HG03469 (cell line): Measurements from ENCODE around the gene MKX.

Source experiments
- ATAC-seq: cut with Tn5 transposase; IDR thresholded peaks from one replicate; pipeline ENCODE4 v1.9.1; 2021; ENCODE audit warnings: mild to moderate bottlenecking, moderate library complexity, moderate number of reproducible peaks; ENCODE audit not compliant: unreplicated experiment

MKX gene

GRCh38 chr10:27742195-27743011 lies 3.2 kb downstream of the MKX start:
- peak; percentile 93 for ATAC-seq

GRCh38 chr10:27741173-27742091 lies 4.2 kb downstream of the MKX start:
- no peak for ATAC-seq

GRCh38 chr10:27736396-27736795 lies 9.2 kb downstream of the MKX start:
- ATAC-seq: no peak

- ATAC-seq: no peak
These were observed 15.6 kb downstream of the MKX start for GRCh38 chr10:27730041-27730440.

- ATAC-seq: no peak
These were observed 17.3 kb downstream of the MKX start for GRCh38 chr10:27728338-27728737.

- ATAC-seq: no peak
These were observed 21.3 kb downstream of the MKX start for GRCh38 chr10:27724287-27724686.

- no peak for ATAC-seq
These were observed 22.2 kb downstream of the MKX start for GRCh38 chr10:27723436-27723835.

- ATAC-seq: no peak
These were observed 25.1 kb downstream of the MKX start for GRCh38 chr10:27720529-27720928.

- no peak for ATAC-seq
These were observed 26.6 kb downstream of the MKX start for GRCh38 chr10:27719052-27719451.

GRCh38 chr10:27717861-27718260 lies 27.8 kb downstream of the MKX start:
- ATAC-seq: no peak

- no peak for ATAC-seq
These were observed 28.4 kb downstream of the MKX start for GRCh38 chr10:27717224-27717623.

GRCh38 chr10:27716521-27716920 lies 29.1 kb downstream of the MKX start:
- ATAC-seq: no peak

- no peak for ATAC-seq
These were observed 30.1 kb downstream of the MKX start for GRCh38 chr10:27715505-27715904.

- no peak for ATAC-seq
These were observed 31.3 kb downstream of the MKX start for GRCh38 chr10:27714349-27714748.

GRCh38 chr10:27713941-27714340 lies 31.7 kb downstream of the MKX start:
- no peak for ATAC-seq

- ATAC-seq: no peak
These were observed 35.6 kb downstream of the MKX start for GRCh38 chr10:27710014-27710413.

GRCh38 chr10:27709304-27709703 lies 36.3 kb downstream of the MKX start:
- no peak for ATAC-seq

GRCh38 chr10:27701938-27702537 lies 43.6 kb downstream of the MKX start:
- no peak for ATAC-seq

- ATAC-seq: no peak
These were observed 45.8 kb downstream of the MKX start for GRCh38 chr10:27699776-27700175.

- no peak for ATAC-seq
These were observed 46.7 kb downstream of the MKX start for GRCh38 chr10:27698961-27699360.

- ATAC-seq: no peak
These were observed 49.2 kb downstream of the MKX start for GRCh38 chr10:27696466-27696865.
